Esophagus muscularis mucosa (tissue), 4 donors: Measurements from ENCODE around the gene PRDX5.

Experiments used
- EP300 ChIP-seq: sonication (generic); formaldehyde crosslinking; IDR thresholded peaks from one replicate; pipeline ENCODE4 v1.6.1; 2017; ENCODE audit warnings: antibody characterized with exemption
- POLR2A ChIP-seq: fragments of 450-650 bp; IDR thresholded peaks from one replicate; pipeline ENCODE4 v1.6.1; 2017; ENCODE audit warnings: antibody characterized with exemption, moderate library complexity, mild to moderate bottlenecking, low read depth
- POLR2AphosphoS5 ChIP-seq, 2 donors: sonication (generic); formaldehyde crosslinking; IDR thresholded peaks; one replicate each; pipeline ENCODE4 v1.6.1; 2017; ENCODE audit warnings: antibody characterized with exemption in 2 of 2
- TF ChIP-seq, protein P1 (sequence below), 3 experiments: fragments of 200-600 bp in 2 of 3; fragments of 450-650 bp in 1 of 3; sonication (generic) in 2 of 3; IDR thresholded peaks; one replicate each; pipeline ENCODE4 v1.5.1; 2017 to 2019; ENCODE audit warnings: antibody characterized with exemption in 3 of 3, mild to moderate bottlenecking in 2 of 3, moderate library complexity in 1 of 3

DNA sequence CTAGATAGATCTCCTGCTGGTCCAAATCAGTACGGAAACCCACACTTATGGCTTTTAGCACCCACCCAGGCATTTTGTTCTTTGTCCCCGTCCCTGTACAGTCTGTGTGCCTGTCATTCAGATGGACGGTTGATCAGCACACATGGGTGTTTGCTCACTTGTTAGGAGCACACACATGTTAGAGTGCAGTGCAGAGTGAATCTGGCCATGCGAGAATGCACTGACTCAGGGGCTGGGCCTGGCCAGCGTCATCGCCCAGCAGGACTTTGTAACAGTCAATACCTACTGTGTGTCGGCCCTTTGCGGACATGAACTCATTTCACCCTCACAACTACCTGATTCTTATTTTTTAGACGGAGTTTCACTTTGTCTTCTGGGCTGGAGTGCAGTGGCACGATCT lies 44.4 kb downstream of the PRDX5 start:
- no peak for TF ChIP-seq POLR2A
- TF ChIP-seq, protein P1, sequence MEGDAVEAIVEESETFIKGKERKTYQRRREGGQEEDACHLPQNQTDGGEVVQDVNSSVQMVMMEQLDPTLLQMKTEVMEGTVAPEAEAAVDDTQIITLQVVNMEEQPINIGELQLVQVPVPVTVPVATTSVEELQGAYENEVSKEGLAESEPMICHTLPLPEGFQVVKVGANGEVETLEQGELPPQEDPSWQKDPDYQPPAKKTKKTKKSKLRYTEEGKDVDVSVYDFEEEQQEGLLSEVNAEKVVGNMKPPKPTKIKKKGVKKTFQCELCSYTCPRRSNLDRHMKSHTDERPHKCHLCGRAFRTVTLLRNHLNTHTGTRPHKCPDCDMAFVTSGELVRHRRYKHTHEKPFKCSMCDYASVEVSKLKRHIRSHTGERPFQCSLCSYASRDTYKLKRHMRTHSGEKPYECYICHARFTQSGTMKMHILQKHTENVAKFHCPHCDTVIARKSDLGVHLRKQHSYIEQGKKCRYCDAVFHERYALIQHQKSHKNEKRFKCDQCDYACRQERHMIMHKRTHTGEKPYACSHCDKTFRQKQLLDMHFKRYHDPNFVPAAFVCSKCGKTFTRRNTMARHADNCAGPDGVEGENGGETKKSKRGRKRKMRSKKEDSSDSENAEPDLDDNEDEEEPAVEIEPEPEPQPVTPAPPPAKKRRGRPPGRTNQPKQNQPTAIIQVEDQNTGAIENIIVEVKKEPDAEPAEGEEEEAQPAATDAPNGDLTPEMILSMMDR (IDR thresholded peaks at IDR 0.05): no peak
- no peak for TF ChIP-seq POLR2AphosphoS5 (IDR thresholded peaks at IDR 0.05)
- no peak for TF ChIP-seq EP300
